Uterine smooth muscle cell (primary cell): ENCODE results near the gene RASGRP3. TPM values are rescaled to one million over a fixed set of nuclear protein-coding genes. Genes with fewer than 3 reads are reported as not detected.

Experiments
- total RNA-seq: library from RNA; depleted of rRNA; stranded (reverse); fragments of >200 nt; gene quantifications from 2 replicates; pipeline ENCODE4 v1.2.3, GENCODE V29; 2014

RASGRP3 gene, protein sequence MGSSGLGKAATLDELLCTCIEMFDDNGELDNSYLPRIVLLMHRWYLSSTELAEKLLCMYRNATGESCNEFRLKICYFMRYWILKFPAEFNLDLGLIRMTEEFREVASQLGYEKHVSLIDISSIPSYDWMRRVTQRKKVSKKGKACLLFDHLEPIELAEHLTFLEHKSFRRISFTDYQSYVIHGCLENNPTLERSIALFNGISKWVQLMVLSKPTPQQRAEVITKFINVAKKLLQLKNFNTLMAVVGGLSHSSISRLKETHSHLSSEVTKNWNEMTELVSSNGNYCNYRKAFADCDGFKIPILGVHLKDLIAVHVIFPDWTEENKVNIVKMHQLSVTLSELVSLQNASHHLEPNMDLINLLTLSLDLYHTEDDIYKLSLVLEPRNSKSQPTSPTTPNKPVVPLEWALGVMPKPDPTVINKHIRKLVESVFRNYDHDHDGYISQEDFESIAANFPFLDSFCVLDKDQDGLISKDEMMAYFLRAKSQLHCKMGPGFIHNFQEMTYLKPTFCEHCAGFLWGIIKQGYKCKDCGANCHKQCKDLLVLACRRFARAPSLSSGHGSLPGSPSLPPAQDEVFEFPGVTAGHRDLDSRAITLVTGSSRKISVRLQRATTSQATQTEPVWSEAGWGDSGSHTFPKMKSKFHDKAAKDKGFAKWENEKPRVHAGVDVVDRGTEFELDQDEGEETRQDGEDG
- total RNA-seq, result 0.62 and 2.9 TPM in 2 replicates

DNA sequence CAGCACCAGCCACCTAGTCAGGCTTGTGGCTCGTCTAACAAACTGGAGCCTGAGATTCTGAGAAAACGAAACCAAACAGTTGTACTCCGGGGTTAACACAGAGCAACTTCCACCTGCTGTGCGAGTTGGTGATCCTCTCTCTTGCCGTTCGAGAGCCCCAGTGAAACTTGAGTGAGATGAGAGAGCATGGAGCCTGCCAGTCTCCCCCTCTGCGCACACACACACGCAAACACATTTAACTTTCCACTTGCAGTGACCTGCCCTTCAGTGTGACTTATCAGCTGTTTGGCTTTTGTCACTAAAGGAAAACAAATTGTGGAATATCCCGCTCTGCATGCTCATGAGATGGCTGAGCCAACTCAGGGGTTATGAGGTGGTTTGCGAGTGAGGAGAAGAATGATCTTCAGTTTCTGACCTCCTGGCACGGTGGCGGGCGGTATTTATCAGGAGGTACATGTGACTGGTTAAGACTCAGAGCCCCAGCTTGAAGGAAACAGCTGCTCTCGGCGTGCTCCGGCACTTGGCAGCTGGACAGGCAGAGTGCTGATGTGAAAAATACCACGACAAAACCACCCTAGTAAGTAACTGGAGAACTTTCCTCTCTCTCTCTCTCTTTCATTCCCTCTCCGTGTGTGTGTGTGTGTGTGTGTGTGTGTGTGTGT, at the start of gene RASGRP3:
TSS of gene RASGRP3 (plus strand) at position 519 of the 662 bp plus-strand sequence. CDS start 38,488 bp downstream, outside the sequence.

DNA sequence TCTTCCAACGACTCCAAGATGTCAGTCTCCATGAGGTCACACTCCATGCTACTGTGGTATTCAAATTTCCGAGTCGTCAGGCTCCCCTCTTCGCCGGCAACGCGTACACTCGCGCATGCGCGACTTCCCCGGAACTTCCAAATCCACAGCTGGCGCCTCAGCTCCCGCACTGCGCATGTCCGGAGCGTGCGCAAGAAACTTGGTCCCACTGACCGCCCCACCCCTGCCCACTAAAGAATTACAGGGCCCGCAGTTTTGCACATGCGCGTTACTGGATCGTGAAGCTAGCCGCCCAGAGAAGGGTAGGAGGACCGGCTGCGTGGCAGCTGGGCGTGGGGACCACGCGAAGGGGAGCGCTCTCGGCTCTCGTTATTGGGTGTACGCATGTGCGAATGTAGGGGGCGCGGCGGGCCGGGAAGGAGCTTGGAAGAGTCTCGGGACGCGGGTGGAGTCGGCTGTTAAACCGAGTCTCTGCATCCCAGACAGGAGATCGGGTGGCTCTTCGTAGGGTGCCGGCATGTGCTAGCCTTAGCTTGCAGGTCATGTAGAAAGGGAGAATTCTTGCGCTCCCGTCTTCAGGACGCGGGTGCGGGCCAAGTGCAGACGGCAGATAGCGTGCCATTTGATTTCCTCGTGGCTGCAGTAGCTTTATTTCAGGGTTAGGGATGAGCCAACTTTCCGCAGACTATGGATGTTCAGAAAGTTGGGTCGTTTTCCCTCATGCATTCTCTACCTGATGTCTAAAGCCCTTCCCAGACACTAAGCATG, 122.9 kb downstream of the RASGRP3 start, which contains the start of gene FAM98A:
TSS of gene FAM98A (minus strand) at position 125 of the 768 bp plus-strand sequence. CDS start at position 47, 78 bp downstream.

Other genes starting within 250 kb of the RASGRP3 start
- gene FAM98A, start 122.7 kb downstream of the RASGRP3 start, total RNA-seq, result 48.0 and 59.2 TPM in 2 replicates